H1 (cell line): ENCODE results near the gene RASL10A. TPM values are rescaled to one million over a fixed set of nuclear protein-coding genes. Genes with fewer than 3 reads are reported as not detected.

Experiments
- BCL11A ChIP-seq, 2 experiments: IDR thresholded peaks; one replicate each; pipeline ENCODE4 v1.6.1; 2011; ENCODE audit warnings: low read depth in 2 of 2, low read length in 2 of 2, mild to moderate bottlenecking in 2 of 2
- CREB1 ChIP-seq: IDR thresholded peaks from 2 replicates; pipeline ENCODE4 v1.6.1; 2012; ENCODE audit warnings: inconsistent platforms
- GTF2F1 ChIP-seq: IDR thresholded peaks from 2 replicates; pipeline ENCODE4 v1.6.1; 2012; ENCODE audit warnings: low read depth, low read length, improper control_type of control experiment, borderline replicate concordance
- HDAC2 ChIP-seq, 2 experiments: fragments of 300-600 bp in 1 of 2; sonication (generic) in 1 of 2; IDR thresholded peaks; 2 replicates each; pipeline ENCODE4 v1.6.1; 2011 to 2012; ENCODE audit warnings: low read depth in 2 of 2, low read length in 2 of 2, mild to moderate bottlenecking in 2 of 2, moderate library complexity in 2 of 2, borderline replicate concordance in 1 of 2, inconsistent platforms in 1 of 2
- KDM5A ChIP-seq: fragments of 200-600 bp; IDR thresholded peaks from 2 replicates; pipeline ENCODE4 v1.7.1; 2012; ENCODE audit warnings: mild to moderate bottlenecking, low read length, inconsistent platforms, mixed read lengths
- polyA plus RNA-seq, 7 experiments: library from polyadenylated mRNA; depleted of rRNA in 3 of 7; stranded (reverse) in 5 of 7; unstranded in 2 of 7; fragments of >200 nt in 5 of 7; fragments of 200-250 nt in 2 of 7; gene quantifications; 1 replicate in 5 of 7; 2 replicates in 1 of 7; 4 replicates in 1 of 7; pipeline versions ENCODE4 v1.2.1 to v1.2.3, GENCODE V29; 2011 to 2013; ENCODE audit warnings: missing spikeins in 2 of 7, mixed read lengths in 2 of 7
- total RNA-seq: library from RNA; stranded (reverse); fragmentation: NEBNext Ultra II Directional; extraction: Animal tissue kit (Norgen Biotek cat#: 25700); gene quantifications from 2 replicates; pipeline ENCODE4 v1.2.1, GENCODE V29; 2021

RASL10A gene
- total and polyA plus RNA-seq, 2 of the 8 experiments (the other 6 are each of a cell fraction or from before 2014, with no cell fraction given): 1.1 to 1.5 TPM

DNA sequence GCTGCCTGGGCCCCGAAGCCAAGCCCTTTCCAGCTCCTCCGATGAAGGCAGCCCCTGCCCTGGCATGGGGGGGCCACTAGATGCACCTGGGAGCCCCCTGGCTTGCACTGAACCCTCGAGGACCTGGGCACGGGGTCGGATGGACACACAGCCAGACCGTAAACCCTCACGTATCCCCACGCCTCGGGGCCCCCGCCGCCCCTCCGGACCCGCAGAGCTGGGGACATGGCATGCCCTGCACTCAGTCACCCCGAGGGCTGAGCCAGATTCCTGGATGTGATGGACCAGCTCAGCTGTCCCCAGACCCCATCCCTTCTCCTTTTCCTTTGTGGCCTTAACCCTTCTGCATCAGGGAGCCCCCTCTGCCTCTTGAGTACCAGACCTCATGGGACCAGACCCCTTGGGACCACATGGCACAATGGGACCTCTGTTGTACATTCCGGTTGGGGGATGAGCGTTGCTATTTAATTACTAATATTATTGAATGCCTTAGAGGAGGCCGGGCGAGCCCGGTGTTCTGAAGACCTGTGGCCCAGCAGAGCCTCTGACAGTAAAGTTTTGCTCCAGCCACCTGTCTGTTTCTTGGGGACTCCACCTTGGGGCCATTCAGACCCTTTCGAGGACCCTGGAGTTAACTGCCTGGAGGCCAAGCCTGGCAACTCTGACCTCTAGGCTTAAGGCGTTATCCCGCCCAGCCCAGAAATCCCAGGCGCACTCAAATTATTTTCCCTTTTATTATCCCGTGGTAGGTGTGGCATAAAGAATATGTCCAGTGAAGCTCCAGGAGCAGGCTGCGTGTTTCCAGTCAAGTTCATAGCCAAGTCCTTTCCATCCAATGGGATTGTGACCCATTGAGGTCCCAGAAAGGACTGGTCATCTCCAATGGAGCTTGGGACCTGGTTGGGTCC lies 3.0 kb downstream of the RASL10A start (continued):
- TF ChIP-seq HDAC2 (IDR thresholded peaks at IDR 0.05; ENCODE audit: borderline replicate concordance in 1 of 2, low read depth in 2 of 2, low read length in 2 of 2) (no peak), GTF2F1 (no peak), KDM5A (no peak), BCL11A (IDR thresholded peaks at IDR 0.05; ENCODE audit: low read depth in 2 of 2, low read length in 2 of 2) (no peak), CREB1 (no peak)
